GM18520 (cell line): ENCODE measurements around the gene ADAMTSL1.

Source experiments
- ATAC-seq: cut with Tn5 transposase; IDR thresholded peaks from one replicate; pipeline ENCODE4 v1.9.1; 2021; ENCODE audit not compliant: unreplicated experiment

Gene ADAMTSL1

GRCh38 chr9:18723366-18723765 is 249.4 kb downstream of the ADAMTSL1 start:
- ATAC-seq: no peak

DNA sequence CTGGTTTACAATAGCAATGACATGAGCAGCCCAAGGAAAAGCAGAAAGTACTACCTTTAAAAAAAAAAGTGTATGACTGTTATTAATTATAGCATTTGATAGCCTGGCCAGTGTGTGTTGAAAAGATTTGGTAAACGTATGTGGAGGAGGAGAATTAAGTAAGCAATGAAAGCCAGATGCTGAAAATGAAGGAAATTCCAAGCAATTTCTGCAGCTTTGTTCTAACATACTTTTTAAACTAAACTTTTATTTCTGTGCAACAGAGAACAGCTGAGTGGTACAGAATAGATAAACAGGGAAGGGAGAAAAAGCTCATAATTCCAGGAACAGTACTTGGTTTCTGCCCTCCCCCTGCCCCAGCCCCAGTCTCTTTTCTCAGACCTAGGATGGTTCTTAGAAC is 252.6 kb downstream of the ADAMTSL1 start:
- no peak for ATAC-seq

DNA sequence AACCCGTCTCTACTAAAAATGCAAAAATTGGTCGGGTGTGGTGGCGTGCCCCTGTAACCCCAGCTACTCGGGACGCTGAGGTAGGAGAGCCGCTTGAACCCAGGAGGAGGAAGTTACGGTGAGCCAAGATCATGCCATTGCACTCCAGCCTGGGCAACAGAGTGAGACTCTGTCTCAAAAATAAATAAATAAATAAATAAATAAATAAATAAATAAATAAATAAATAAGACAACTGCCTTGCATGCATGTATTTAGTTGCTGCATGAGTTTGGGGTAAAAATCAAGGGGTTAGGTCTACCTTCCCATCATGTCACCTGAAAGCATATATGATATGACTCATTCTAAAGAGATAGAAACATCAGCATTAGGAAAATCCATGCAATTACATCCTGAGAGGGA is 254.0 kb downstream of the ADAMTSL1 start:
- no peak for ATAC-seq

- ATAC-seq: no peak
Measured at GRCh38 chr9:18728642-18729041, 254.7 kb downstream of the ADAMTSL1 start.

GRCh38 chr9:18730241-18730640 is 256.3 kb downstream of the ADAMTSL1 start:
- no peak for ATAC-seq

GRCh38 chr9:18739127-18739526 is 265.2 kb downstream of the ADAMTSL1 start:
- no peak for ATAC-seq

GRCh38 chr9:18739641-18740318 is 265.8 kb downstream of the ADAMTSL1 start:
- ATAC-seq: no peak

DNA sequence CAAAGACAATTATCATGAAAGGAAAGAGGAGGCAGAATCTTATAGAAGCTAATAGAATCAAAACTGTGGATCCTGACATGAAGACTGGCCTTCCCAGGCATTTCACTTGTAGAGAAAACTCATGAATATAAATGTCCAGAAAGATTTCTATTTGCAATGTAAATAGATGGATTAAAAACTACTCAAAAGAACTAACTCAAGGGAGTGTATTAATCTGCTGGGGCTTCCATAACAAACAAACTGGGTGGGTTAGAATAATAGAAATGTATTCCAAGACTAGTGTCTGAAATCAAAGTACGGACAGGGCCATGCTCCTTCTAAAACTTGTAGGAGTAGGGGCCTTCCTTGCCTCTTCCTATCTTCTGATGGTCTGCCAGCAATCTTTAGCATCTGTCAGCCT is 267.4 kb downstream of the ADAMTSL1 start:
- no peak for ATAC-seq

GRCh38 chr9:18741945-18742344 is 268.0 kb downstream of the ADAMTSL1 start:
- no peak for ATAC-seq

DNA sequence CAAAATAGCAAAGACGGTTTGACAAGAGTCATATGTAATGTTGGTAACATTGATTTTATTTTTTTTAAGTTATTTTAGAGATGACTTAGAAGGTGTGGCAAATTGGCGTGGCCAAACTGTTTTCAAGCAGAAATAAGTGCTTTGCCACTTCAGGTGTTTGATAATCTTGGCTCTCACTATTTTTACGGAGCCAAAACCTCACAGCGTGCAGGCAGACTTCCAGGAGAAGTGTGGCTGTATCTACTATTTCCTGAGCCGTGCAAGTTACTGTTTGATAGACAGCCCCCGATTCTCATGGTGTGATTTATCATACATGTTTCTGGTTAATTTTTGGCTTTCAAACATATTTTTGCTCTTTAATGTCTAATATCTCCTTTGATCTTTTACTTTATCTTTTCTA is 269.5 kb downstream of the ADAMTSL1 start:
- ATAC-seq: no peak

GRCh38 chr9:18743971-18744370 is 270.0 kb downstream of the ADAMTSL1 start:
- no peak for ATAC-seq

DNA sequence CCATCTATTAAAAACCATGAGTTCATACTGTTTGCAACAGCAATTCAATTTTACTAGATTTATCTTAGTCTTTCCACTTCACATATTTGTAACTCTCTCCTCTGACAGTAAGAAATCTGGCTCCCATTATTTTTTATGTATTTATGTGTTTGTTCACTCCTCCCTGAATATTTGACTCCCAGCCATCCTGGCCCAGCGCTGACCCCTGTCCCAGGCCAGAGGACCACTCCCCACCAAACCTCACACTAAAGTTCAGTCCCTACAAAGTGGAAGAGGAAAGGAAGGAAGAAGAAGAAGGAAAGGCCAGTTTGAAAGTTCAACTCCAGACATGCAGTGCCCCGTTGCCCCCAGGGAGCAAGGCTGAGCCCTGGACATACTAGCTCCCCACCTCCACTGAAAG is 271.8 kb downstream of the ADAMTSL1 start:
- ATAC-seq: no peak

GRCh38 chr9:18746631-18747030 is 272.7 kb downstream of the ADAMTSL1 start:
- no peak for ATAC-seq

GRCh38 chr9:18747595-18747994 is 273.6 kb downstream of the ADAMTSL1 start:
- no peak for ATAC-seq

- no peak for ATAC-seq
Measured at GRCh38 chr9:18748251-18748701, 274.3 kb downstream of the ADAMTSL1 start.

- ATAC-seq: no peak
Measured at GRCh38 chr9:18749711-18750110, 275.8 kb downstream of the ADAMTSL1 start.

DNA sequence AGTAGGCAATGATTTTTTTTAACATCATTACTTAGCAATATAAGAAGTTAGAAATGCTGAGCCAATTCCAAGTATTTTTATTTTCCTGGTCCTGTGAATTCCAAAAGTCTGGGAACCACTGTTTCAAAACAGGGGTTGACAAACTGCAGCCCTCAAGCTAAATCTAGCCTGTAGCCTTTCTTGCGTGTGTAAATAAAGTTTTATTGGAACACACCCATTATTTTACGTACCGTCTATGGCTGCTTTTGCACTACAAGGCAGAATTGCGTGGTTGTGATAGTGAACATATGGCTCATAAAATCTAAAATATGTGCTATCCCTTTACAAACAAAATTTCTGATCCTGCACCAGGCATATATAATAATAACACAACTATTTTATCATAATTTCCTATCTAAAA is 280.0 kb downstream of the ADAMTSL1 start:
- ATAC-seq: no peak

DNA sequence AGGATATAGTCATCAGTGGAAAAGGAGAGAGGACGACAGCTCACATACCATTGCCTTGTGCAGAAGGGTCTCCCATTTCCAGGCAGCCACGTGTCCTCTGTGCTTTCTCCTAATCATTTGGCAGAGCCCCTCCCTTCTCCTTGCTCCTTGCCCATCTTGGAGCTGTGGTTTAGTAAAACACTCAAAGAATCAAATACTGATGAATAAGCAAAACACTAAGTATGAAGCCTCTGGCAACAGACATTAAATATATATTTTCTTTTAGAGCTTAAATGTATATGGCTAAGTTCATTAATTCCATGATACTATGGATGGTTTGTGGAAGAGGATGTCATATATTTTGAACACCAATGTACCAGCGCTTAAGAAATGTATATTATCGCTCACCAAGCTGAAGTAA is 280.6 kb downstream of the ADAMTSL1 start:
- ATAC-seq: no peak

DNA sequence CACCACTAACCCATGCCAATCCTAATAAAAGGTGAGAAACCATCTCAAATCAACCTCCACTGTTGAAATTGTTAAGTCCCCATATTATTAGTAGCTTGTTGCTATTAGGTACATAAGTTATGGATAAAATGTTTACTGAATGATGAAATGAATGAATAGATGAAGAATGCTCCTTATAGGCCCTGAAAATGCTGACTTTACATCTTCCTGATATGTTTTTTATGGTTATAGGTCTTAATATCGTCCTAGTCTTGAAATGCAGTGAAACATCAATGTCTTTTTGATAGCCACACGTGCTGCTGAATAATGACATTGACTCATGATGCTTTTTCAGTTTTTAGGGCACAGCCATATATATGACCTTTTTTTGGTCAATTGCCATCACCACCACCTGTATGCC is 281.3 kb downstream of the ADAMTSL1 start:
- ATAC-seq: no peak

DNA sequence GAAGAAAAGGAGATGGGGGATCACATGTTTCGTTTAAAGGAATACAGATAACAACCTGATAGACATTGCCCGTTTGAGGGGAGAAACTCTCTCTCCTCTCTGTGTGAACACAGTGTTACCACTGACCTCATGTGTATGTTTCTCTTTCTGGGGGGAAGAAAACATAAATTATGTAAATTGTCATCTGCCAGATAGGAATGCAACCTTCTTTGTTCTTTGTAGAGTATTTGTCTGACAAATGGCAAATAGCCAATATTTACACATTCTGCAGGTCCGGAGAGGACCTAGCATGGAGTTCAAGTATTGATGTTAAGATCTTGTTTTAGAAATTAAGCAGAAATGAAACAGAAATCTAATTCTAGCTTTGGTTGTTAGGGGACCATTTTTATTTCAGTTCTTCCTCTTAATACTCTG is 282.8 kb downstream of the ADAMTSL1 start:
- ATAC-seq: peak; percentile 36

DNA sequence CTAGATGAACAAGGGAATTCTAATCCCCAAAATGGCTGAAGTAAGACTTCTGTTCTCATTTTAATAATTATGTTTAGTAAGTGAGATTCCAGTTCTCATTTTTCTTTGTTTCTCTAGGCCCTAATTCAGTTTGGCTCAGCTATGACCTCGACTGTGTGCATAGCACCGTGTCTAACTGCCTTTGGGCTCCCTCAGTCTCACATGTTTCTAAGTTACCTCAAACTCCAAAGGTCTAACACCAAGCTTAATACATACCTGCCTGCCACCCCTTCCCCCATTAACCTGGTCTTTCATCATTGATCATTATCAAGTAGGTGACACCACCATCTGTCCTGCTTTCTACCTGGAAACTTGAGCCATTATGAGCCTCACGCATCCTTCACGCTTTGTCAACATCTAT is 285.9 kb downstream of the ADAMTSL1 start:
- no peak for ATAC-seq

- no peak for ATAC-seq
Measured at GRCh38 chr9:18761742-18762300, 287.9 kb downstream of the ADAMTSL1 start.

DNA sequence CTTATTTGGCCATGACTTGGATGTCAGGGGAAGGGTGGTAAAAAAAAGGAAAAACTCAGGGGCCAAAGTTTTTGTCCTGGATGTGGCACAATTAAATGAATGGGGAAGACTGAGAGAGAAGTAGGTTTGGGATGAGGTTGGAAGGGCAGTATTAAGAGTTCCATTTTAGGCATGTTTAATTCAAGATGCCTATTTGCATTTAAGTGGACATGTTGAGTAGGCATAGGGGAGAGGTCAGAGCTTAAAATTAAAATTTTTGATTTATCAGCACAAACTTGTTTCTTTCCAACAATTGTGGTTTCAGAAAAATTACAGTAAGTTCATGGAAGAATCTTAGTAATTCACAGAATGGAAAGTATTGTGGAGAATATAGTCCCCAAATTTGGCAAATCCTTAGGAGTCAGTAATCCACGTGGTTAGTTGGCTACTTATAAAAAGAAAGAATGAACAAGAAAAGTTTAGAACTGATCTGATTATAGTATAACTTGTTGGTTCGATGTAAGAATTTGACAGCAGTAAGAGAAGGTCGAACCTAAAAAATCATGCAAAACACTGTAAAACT is 293.1 kb downstream of the ADAMTSL1 start:
- no peak for ATAC-seq
